Measurements from ENCODE around the gene SMIM21.

SMIM21 gene

DNA sequence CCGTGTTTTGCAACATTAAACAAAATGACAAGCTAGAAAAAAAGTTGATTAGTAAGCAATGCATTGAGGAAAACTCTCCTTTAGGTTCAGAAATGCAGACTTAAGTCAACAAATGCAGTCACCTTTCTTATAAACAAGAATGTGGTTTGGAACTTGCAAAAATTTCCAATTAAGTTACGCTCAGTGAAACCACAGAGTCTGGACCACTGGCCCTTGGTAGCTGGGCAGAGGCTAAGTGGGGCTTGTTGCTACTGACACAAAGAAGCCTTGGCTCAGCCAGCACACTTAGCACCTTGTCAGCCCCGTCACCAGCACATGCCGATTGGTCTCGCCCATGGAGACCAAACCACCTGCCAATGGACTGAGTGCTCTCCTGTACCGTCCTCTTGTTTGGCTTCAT is 53.0 kb downstream of the SMIM21 start:
- no peak for DNase-seq

- no peak for DNase-seq
These were observed 58.3 kb downstream of the SMIM21 start for GRCh38 chr18:75369026-75369721.

- DNase-seq: no peak
These were observed 61.7 kb downstream of the SMIM21 start for GRCh38 chr18:75365837-75366236.

DNA sequence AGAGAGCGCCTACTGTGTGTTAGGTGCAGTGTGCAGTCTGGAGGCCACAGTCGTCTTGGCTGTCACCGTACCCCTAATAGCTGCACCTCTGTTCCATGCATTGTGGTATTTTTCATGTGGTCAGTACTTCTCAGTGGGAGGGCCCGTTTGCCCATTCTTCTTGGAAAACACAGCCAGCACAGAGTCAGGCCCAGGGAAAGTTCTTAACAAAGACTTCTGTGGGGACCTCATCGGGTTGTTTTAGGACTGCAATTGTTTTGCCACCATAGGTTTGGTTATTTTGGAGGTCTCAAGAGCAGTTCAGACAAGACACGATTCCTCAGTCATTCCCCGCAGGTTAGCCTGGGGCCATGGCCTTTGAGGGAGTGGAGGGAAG is 62.3 kb downstream of the SMIM21 start:
- no peak for DNase-seq

DNA sequence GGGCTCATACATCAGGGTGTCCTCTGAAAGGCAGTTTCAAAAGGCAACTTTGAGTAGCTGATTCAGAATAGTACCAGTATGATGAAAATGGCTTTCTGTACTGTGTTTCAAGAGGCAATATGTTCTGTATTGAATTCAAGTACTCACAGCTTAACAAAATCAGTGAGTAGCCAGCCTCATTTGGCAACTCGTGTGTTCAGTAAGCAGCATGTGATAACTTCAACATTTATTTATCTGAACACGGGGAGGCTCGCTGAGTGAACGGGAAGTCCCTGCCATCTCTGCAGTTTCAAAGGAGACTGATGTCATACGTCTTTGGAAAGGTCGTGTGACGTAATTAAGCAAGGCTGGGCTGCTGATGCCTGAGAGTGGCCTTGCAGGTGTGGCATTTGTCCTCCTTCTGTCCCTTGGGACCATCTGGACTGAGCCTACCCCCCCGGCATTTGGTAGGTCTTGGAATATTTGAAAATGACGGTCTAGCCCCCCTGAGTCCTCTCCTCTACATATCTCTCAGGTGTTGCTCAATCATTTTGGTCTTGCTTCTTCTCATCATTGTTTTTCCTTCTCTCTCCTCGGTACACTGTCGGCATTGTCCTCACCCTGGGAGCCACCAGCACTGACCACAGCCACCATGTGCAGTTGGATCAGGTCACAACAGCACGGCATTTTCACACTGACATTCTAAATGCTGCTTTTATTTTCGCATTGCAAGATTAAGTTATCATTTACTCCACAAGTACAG is 62.8 kb downstream of the SMIM21 start:
- DNase-seq: no peak

- no peak for DNase-seq
These were observed 63.9 kb downstream of the SMIM21 start for GRCh38 chr18:75363446-75364225.

GRCh38 chr18:75362435-75362834 is 65.1 kb downstream of the SMIM21 start:
- no peak for DNase-seq

- DNase-seq: no peak
These were observed 66.6 kb downstream of the SMIM21 start for GRCh38 chr18:75360941-75361340.

DNA sequence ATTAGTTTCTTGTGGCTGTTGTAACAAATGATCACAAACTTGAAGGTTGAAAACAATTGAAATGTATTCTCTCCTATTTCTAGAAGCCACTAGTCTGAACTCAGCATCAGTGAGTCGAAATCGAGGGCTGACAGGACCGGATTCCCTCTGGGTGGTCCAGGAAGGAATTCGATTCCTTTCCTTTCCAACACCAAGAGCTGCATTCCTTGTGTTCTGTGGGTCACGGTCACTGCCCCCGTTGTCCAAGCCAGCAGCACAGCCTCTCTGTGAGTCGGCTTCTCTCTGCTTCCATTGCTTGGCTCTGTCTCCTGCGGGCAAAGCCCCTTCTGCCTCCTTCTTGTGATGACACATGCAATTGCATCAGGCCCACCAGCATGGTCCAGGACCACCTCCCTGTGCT is 67.3 kb downstream of the SMIM21 start:
- no peak for DNase-seq

Data from NCI-H2029 treated with DMSO at 0.1 percent for 48 hours (cell line).